OCI-LY3 (cell line): ENCODE measurements around the gene SUCLG2.

Experiments
- H2AFZ ChIP-seq: fragments of 200-600, 300-600 bp; shearing (Covaris generic); 2 replicates; pipeline ENCODE4 v1.6.0; 2014; ENCODE audit warnings: antibody characterized with exemption, low read depth, low read length
- H3K27ac ChIP-seq: fragments of 200-600, 300-600 bp; sonication (generic); 2 replicates; pipeline ENCODE4 v1.5.1; 2014; ENCODE audit warnings: mild to moderate bottlenecking, low read length, moderate library complexity, mixed read lengths
- H3K27me3 ChIP-seq: fragments of 200-600, 300-600 bp; sonication (generic); 2 replicates; pipeline ENCODE4 v1.6.1; 2014; ENCODE audit warnings: low read depth, low read length, mixed read lengths
- H3K36me3 ChIP-seq: fragments of 200-600, 300-600 bp; sonication (generic); replicated peaks from 2 replicates; pipeline ENCODE3; 2014; ENCODE audit warnings: low read depth, low read length, mixed read lengths
- H3K4me1 ChIP-seq: fragments of 300-600, 200-600 bp; sonication (generic); 2 replicates; pipeline ENCODE4 v1.6.1; 2014; ENCODE audit warnings: low read length, mixed read lengths
- H3K4me2 ChIP-seq: fragments of 200-600, 300-600 bp; sonication (generic); 2 replicates; pipeline ENCODE4 v1.6.1; 2014; ENCODE audit warnings: low read length, mixed read lengths
- H3K4me3 ChIP-seq: fragments of 300-600, 200-600 bp; sonication (generic); 2 replicates; pipeline ENCODE4 v1.5.1; 2014; ENCODE audit warnings: antibody characterized with exemption, mild to moderate bottlenecking, low read length, moderate library complexity
- H3K79me2 ChIP-seq: fragments of 300-600, 200-600 bp; shearing (Covaris generic); 2 replicates; pipeline ENCODE4 v1.6.1; 2014; ENCODE audit warnings: mild to moderate bottlenecking, low read length, mixed read lengths
- H3K9ac ChIP-seq: fragments of 300-600, 200-600 bp; shearing (Covaris generic); 2 replicates; pipeline ENCODE4 v1.6.0; 2014; ENCODE audit warnings: mild to moderate bottlenecking, low read length, moderate library complexity
- H3K9me3 ChIP-seq: fragments of 200-600, 300-600 bp; shearing (Covaris generic); 2 replicates; pipeline ENCODE4 v1.6.1; 2014; ENCODE audit warnings: low read length, mixed read lengths; ENCODE audit not compliant: insufficient read depth
- H4K20me1 ChIP-seq: fragments of 200-600, 300-600 bp; sonication (generic); 2 replicates; pipeline ENCODE4 v1.6.1; 2016; ENCODE audit warnings: low read length, mixed read lengths; ENCODE audit not compliant: insufficient read depth
- EZH2phosphoT487 ChIP-seq: fragments of 200-600 bp; shearing (Covaris generic); IDR thresholded peaks from 2 replicates; pipeline ENCODE4 v1.6.1; 2018; ENCODE audit warnings: antibody characterized with exemption, mixed run types, low read depth
- TF ChIP-seq, protein P1 (sequence below): fragments of 200-600, 300-600 bp; sonication (generic); IDR thresholded peaks from 2 replicates; pipeline ENCODE4 v1.5.1; 2014; ENCODE audit warnings: antibody characterized with exemption, low read length, low read depth

The SUCLG2 gene

DNA sequence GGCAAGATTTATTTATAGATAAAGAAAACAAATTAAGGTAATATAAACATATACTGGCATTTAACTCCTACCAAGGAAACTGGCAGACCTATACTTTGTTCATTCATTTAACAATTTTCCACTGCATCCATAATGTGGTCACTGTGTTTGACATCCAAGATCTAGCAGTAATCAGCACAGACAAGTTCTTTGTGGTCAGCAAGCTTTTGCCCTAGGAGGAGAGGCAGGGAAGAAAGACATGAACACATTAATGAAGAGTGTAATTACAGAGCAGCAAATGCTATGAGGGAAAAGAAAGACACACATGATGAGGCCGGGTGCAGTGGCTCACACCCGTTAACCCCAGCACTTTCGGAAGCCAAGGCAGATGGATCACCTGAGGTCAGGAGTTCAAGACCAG lies 34.4 kb downstream of the SUCLG2 start:
- Histone ChIP-seq H3K27ac (no peak overlapping the region), H4K20me1 (peaks cover 49% of the 10 kb centered on the region), H3K9ac (no peak overlapping the region), H3K79me2 (peaks cover 60% of the 10 kb centered on the region), H3K4me3 (no peak overlapping the region), H3K9me3 (no peaks in the 10 kb centered on the region), H3K27me3 (no peaks in the 10 kb centered on the region), H3K4me1 (peaks cover 34% of the 10 kb centered on the region), H2AFZ (no peak overlapping the region), H3K36me3 (peaks cover 52% of the 10 kb centered on the region), H3K4me2 (no peak overlapping the region)
- TF ChIP-seq, protein P1, sequence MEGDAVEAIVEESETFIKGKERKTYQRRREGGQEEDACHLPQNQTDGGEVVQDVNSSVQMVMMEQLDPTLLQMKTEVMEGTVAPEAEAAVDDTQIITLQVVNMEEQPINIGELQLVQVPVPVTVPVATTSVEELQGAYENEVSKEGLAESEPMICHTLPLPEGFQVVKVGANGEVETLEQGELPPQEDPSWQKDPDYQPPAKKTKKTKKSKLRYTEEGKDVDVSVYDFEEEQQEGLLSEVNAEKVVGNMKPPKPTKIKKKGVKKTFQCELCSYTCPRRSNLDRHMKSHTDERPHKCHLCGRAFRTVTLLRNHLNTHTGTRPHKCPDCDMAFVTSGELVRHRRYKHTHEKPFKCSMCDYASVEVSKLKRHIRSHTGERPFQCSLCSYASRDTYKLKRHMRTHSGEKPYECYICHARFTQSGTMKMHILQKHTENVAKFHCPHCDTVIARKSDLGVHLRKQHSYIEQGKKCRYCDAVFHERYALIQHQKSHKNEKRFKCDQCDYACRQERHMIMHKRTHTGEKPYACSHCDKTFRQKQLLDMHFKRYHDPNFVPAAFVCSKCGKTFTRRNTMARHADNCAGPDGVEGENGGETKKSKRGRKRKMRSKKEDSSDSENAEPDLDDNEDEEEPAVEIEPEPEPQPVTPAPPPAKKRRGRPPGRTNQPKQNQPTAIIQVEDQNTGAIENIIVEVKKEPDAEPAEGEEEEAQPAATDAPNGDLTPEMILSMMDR: no peak
- no peak for TF ChIP-seq EZH2phosphoT487

DNA sequence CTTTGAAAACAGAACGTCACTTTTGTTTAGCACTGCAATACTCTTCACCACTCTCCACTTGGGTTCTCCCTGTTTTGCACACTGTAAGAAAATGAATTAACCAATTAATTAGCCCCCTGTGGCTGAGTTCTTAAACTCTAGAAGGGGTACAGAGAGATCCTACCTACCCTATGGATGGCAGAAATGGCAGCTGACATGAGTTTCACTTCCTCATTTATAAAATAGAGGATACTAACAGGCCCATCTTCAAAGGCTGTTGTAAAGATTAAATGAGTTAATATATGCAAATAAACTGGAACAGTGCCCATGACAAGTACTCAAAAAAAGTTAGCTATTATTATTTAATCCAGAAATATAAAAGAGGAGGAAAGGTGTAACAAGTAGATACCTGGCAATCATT lies 36.9 kb downstream of the SUCLG2 start:
- H3K4me2 ChIP-seq: peak overlapping the region; percentile 13
- peaks cover 34% of the 10 kb centered on the region for H3K4me1 ChIP-seq
- TF ChIP-seq EZH2phosphoT487: no peak
- TF ChIP-seq, protein P1: no peak
- H3K79me2 ChIP-seq: peaks cover 53% of the 10 kb centered on the region
- H3K9ac ChIP-seq: no peak overlapping the region
- no peak overlapping the region for H3K4me3 ChIP-seq
- H2AFZ ChIP-seq: no peak overlapping the region
- H3K27me3 ChIP-seq: no peaks in the 10 kb centered on the region
- peak overlapping the region; percentile 45 for H3K27ac ChIP-seq
- no peaks in the 10 kb centered on the region for H3K9me3 ChIP-seq
- peaks cover 48% of the 10 kb centered on the region for H4K20me1 ChIP-seq
- peaks cover 54% of the 10 kb centered on the region for H3K36me3 ChIP-seq

DNA sequence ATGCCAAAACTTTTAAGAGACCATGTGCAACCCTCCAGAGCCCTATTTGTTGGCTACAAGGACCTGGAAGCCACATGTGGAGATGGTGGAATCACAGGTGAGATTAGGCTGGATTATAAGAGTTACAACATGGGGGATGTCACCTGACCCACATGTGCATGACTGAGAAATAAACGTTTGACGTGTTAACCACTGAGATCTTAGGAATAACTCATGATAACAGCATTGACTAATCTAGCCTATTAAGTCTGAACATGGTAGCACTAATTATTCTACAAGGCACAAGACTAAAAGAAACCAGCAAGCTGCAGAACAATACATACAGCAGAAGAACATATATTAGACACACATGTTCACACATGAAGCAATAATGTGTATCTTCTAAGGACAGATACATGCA lies 38.4 kb downstream of the SUCLG2 start:
- Histone ChIP-seq H3K9me3 (no peaks in the 10 kb centered on the region), H3K4me1 (peaks cover 25% of the 10 kb centered on the region), H3K36me3 (peaks cover 53% of the 10 kb centered on the region), H3K79me2 (peaks cover 40% of the 10 kb centered on the region), H3K4me3 (no peak overlapping the region), H2AFZ (no peak overlapping the region), H3K9ac (no peak overlapping the region), H3K27ac (no peak overlapping the region), H3K4me2 (no peak overlapping the region), H4K20me1 (peaks cover 41% of the 10 kb centered on the region), H3K27me3 (no peaks in the 10 kb centered on the region)
- TF ChIP-seq, protein P1: no peak
- TF ChIP-seq EZH2phosphoT487: no peak

DNA sequence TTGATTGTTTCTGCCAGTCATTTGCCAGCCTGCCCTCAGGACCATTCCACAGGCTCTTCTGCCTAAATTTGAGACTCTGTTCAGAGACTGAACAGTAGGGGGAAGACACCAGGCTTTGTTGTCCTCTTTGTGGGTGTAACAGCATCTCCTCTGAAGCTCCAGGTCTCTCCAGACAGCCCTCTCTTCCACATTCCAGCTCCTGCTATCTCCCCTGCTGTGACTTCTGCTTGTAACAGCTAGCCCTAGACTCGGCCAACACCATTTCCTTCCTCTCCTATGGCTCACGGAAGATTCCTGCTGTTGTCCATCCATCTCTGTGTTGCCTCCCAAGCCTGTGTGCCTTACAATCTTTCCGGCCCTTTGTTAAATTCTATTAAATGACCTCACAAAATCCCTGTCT lies 40.2 kb downstream of the SUCLG2 start:
- Histone ChIP-seq H3K4me3 (no peak overlapping the region), H4K20me1 (peaks cover 34% of the 10 kb centered on the region), H3K4me2 (no peak overlapping the region), H2AFZ (no peak overlapping the region), H3K4me1 (peaks cover 19% of the 10 kb centered on the region), H3K27me3 (no peaks in the 10 kb centered on the region), H3K9me3 (no peaks in the 10 kb centered on the region), H3K9ac (no peak overlapping the region), H3K27ac (no peak overlapping the region), H3K36me3 (peaks cover 55% of the 10 kb centered on the region), H3K79me2 (peaks cover 31% of the 10 kb centered on the region)
- TF ChIP-seq, protein P1: no peak
